ENCODE results near the gene KCTD11.
"Not testable (repeated sequence)": the region's sequence is repeated elsewhere in the genome, so short reads cannot be mapped to it uniquely, and the experiment has no call there.

The KCTD11 gene

DNA sequence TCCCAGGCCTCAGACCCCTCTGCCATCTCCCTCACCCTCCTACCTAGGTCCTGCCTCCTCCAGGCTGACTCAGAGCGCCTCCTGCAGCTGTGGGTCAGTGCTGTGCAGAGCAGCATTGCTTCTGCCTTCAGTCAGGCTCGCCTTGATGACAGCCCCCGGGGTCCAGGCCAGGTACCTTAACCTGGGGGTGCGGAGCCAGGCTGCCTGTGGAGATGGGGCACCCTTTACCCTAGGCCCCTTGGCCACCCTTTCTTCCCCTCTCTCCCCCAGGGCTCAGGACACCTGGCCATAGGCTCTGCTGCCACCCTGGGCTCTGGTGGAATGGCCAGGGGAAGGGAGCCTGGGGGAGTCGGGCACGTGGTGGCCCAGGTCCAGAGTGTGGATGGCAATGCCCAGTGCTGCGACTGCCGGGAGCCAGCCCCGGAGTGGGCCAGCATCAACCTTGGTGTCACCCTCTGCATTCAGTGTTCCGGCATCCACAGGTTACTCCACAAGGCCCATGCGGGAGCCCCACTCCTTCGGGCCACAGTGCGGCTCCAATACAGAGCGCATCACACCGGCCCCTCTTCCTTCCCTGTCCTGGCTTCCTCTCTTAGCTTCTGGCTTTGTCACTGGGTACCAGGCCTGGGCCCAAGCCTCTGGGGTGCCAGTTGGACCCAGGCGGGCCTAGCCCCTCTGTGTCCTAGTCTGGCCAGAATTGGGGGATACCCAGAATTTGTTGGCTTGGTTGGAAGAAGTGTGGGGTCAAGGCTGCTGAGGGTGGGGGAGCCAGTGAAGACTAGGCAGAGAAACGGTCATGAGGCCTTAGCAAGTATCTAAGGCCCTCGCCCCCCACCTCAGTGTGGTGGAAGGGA lies 5.0 kb upstream of the KCTD11 start:
- no peak for TF ChIP-seq ZNF274 (IDR thresholded peaks at IDR 0.05; ENCODE audit: low read depth, low read length)
- H3K4me3 ChIP-seq (ENCODE audit: low read length), result no peak overlapping the region

DNA sequence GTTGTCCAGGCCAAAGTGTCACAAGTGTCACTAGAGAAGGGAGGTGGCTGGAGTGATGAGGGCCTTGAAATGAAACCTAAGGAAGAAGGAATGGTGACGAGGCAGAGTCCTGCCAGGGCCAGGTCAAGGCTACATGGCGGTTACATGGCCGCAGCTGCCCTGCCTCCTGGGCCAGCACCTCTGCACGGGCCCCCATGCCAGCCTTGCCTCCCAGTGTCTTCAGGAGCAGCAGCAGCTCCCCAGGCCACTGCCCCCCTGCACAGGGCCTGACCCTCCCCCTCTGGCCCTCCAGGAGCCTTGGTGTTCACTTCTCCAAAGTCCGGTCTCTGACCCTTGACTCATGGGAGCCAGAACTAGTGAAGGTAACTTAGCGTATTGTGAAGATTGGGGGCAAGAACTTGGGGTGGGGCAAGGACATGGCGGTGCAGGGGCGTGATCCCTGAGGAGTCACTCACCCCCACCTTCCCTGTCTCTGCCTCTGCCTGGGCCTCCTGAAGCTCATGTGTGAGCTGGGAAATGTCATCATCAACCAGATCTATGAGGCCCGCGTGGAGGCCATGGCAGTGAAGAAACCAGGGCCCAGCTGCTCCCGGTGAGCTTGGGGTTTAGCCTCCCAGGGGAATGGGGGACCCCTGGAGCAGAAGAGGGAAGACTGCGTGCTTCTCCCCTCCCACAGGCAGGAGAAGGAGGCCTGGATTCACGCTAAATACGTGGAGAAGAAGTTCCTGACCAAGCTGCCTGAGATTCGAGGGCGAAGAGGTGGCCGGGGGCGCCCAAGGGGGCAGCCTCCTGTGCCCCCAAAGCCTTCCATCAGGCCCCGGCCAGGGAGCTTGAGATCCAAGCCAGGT lies 4.1 kb upstream of the KCTD11 start:
- no peak overlapping the region for H3K4me3 ChIP-seq (ENCODE audit: low read length)
- no peak for TF ChIP-seq ZNF274 (IDR thresholded peaks at IDR 0.05; ENCODE audit: low read depth, low read length)

DNA sequence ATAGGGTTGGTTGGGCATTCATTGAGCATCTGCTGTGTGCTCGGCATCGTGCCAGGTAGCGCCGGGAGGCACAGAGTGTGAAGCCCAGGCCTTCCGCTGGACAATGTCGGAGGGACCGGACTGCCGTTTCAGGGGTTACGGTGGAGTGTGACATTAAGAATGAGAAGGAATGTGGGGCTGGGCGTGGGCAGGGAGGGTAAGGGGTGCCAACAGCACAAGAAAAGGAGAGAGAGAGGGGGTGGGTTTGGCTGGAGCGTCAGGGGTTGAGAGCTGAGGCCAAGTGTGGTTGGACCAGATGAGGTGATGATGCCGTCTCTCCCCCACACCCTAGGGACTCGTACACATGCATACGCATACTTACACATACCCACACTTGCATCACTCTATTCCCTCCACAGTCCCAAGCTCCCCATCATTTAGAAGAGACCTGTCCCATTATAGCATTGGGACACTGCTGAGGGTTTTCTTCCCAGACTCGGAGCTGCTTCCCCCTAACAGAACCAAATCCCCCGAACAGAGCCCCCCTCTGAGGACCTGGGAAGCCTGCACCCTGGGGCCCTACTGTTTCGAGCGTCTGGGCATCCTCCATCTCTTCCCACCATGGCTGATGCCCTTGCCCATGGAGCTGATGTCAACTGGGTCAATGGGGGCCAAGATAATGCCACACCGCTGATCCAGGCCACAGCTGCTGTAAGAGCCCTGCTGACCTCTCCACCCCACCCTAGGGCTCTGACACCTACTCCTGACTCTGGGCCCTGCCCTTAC lies 3.3 kb upstream of the KCTD11 start:
- H3K4me3 ChIP-seq (ENCODE audit: low read length), result no peak overlapping the region
- TF ChIP-seq ZNF274 (IDR thresholded peaks at IDR 0.05; ENCODE audit: low read depth, low read length), result no peak

DNA sequence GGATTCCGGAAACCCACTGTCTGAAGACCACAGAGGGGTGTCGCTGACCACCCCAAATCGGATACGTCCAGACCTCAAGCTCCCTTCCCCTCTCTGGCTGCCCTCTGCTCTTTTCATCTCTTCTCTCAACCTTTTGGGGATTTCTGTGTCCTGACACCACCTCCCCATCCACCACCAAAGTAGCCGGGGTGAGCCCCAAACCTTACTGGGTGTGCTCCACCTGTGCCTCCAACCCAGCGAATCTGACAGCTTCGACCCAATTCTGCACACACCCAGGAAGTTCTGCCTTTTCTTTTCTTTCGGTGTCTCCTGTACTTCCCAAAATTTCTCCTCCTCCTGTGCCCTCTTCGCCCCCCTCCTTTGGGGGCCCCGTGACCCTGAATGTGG lies 534 bp downstream of the KCTD11 start:
- TF ChIP-seq ZNF274 (IDR thresholded peaks at IDR 0.05; ENCODE audit: low read depth, low read length), result no peak
- peak overlapping the region; percentile 77 for H3K4me3 ChIP-seq (ENCODE audit: low read length)

DNA sequence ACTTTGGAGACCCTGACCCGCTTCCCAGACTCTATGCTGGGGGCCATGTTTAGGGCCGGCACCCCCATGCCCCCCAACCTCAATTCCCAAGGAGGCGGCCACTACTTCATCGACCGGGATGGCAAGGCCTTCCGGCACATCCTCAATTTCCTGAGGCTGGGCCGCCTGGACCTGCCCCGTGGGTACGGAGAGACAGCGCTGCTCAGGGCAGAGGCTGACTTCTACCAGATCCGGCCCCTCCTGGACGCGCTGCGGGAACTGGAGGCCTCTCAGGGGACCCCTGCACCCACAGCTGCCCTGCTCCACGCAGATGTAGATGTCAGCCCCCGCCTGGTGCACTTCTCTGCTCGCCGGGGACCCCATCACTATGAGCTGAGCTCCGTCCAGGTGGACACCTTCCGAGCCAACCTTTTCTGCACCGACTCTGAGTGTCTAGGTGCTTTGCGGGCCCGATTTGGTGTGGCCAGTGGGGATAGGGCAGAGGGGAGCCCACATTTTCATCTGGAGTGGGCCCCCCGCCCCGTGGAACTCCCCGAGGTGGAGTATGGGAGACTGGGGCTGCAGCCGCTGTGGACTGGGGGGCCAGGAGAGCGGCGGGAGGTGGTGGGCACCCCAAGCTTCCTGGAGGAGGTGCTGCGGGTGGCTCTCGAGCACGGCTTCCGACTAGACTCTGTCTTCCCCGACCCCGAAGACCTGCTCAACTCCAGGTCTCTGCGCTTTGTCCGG lies 1.1 kb downstream of the KCTD11 start:
- no peak for TF ChIP-seq ZNF274 (IDR thresholded peaks at IDR 0.05; ENCODE audit: low read depth, low read length)
- no peak overlapping the region; the same call in 1 of the 2 replicates for H3K4me3 ChIP-seq (ENCODE audit: low read length)

DNA sequence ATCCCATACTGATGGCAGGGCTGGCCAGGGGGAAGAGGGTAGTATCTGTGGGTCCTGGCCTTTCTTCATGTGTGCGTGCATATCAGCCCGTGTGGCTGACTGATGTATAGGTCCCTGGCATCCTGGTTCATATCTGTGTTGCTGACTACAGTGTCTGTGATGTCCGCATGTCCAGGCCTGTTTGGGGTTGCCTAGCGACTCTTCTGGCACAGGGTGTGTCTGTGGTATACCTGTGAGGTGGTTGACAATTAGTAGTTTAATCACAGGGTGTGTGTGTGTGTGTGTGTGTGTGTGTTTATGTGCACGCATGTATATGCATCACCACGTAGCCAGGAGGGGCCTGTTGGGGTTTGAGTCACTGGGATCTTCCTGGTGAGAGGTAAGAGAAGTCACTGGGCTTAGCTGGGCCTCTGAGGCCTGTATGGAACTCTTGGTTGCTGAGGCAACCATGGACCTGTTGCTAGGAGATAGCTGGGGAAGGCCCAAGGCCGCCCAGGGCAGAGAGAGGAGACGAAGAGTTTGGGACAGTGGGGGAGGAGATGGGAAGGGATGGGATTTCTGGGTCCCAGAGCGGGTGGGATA lies 2.4 kb downstream of the KCTD11 start:
- H3K4me3 ChIP-seq (ENCODE audit: low read length), result no peak overlapping the region
- no peak for TF ChIP-seq ZNF274 (IDR thresholded peaks at IDR 0.05; ENCODE audit: low read depth, low read length)

DNA sequence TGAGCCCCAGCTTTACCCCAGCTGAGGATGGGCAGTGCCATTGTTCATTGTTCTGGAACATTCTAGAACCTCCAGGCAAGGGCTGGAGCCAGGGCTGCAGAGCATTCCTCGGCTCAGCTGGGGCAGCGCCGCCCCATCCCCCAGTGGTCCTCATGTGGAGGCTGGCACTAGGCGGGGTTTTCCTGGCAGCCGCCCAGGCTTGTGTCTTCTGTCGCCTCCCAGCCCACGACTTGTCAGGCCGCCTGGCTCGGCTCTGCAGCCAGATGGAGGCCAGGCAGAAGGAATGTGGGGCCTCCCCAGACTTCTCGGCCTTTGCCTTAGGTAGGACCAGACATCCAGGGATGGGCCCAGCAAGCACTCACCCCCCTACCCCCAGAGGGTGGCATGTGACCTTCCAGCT lies 3.1 kb downstream of the KCTD11 start, which contains the start of gene TMEM95:
TMEM95 (plus strand) TSS at position 104 of the 400 bp plus-strand sequence; CDS start at position 153, 49 bp downstream.
- no peak for TF ChIP-seq ZNF274 (IDR thresholded peaks at IDR 0.05; ENCODE audit: low read depth, low read length)
- no peak within 1 kb of the TSS for H3K4me3 ChIP-seq (ENCODE audit: low read length)

DNA sequence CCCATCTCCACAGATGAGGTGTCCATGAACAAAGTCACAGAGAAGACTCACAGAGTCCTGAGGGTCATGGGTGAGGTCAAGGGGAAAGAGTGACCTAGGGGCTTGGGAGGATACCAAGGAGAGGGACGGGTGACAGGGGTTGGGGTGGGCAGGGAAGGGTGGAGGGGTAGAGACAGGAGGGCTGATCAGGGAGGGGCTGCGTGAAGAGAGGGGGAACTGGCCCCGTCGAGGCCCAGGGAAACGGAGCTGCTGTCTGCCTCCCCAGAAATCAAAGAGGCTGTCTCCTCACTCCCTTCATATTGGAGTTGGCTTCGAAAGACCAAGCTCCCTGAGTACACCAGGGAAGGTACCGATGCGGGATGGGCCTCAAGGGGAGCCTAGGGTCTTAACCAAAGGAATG lies 3.6 kb downstream of the KCTD11 start:
- H3K4me3 ChIP-seq (ENCODE audit: low read length), result no peak overlapping the region
- no peak for TF ChIP-seq ZNF274 (IDR thresholded peaks at IDR 0.05; ENCODE audit: low read depth, low read length)

DNA sequence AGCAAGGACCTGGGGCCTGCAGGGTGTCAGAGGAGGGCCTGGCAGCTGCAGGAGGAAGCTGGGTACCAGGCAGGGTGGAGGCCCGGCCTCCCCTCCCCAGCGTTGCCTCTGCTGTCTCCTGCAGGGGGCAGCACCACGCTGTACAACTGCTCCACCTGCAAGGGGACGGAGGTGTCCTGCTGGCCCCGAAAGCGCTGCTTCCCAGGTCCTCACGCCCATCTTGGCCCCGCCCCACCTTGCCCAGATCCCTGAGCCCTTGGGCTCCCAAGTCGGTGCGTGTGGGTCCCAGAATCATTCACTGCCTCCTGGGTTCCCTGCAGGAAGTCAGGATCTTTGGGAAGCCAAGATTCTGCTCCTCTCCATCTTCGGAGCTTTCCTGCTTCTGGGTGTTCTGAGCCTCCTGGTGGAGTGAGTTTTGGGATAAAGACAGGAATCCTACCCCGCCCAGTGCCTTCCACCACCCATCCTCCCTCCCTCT lies 4.1 kb downstream of the KCTD11 start:
- H3K4me3 ChIP-seq (ENCODE audit: low read length), result no peak overlapping the region
- no peak for TF ChIP-seq ZNF274 (IDR thresholded peaks at IDR 0.05; ENCODE audit: low read depth, low read length)

DNA sequence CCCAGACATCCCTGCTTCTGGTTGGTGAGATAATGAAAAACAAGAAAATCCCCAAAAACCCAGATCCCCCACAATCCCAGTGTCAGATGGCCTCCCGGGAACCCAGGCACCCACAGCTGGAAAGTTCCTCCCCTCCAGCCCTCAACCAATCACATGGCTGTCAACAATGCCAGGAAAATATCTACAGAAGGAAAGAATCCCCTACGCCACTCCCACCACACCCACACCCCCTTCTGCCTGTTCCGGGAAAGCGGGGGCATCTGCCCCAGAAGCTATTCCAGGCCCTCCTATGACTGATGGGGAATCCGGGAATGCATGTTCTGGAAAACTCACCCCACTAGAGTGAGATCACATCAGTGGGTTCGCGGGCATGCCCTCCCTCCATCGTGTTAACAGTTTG lies 4.8 kb downstream of the KCTD11 start:
- no peak for TF ChIP-seq ZNF274 (IDR thresholded peaks at IDR 0.05; ENCODE audit: low read depth, low read length)
- H3K4me3 ChIP-seq (ENCODE audit: low read length), result no peak overlapping the region

DNA sequence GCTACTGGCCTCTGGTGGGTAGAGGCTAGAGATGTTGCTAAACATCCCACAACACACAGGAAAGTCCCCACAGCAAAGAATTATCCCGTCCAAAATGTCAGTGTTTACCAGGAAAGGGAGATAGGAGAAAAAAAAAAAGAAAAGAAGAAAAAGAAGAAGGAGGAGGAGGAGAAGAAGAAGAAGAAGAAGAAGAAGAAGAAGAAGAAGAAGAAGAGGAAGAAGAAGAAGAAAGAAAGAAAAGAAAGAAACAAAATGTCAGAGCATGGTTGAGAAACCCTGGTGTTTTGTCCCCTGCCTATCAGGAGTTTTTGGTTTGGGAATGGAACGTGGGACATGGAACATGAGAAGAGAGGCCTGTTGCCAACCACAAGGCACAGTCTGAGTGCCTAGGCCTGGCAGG lies 5.4 kb downstream of the KCTD11 start:
- TF ChIP-seq ZNF274 (IDR thresholded peaks at IDR 0.05; ENCODE audit: low read depth, low read length), result no peak
- H3K4me3 ChIP-seq (ENCODE audit: low read length), result no peak overlapping the region

DNA sequence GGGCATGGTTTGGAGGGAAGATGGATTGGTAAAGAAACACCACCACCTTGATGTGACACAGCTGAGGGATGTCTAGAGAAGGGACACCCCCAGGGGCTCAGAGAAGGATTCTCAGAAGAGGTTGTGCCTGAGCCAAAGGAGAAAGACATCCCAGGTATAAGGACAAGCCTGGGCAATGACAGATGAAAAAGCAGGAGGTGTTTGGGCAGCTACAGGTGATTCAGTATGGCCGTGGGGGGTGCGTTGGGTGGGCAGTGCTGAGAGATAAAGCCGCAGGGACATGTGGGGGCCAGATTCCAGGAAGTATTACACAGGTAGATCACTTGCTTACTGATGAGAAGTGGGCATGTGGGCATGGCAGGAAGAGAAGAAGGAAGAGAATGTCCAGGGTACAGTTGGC lies 9.9 kb downstream of the KCTD11 start:
- TF ChIP-seq ZNF274 (IDR thresholded peaks at IDR 0.05; ENCODE audit: low read depth, low read length), result no peak
- H3K4me3 ChIP-seq (ENCODE audit: low read length), result no peak overlapping the region

DNA sequence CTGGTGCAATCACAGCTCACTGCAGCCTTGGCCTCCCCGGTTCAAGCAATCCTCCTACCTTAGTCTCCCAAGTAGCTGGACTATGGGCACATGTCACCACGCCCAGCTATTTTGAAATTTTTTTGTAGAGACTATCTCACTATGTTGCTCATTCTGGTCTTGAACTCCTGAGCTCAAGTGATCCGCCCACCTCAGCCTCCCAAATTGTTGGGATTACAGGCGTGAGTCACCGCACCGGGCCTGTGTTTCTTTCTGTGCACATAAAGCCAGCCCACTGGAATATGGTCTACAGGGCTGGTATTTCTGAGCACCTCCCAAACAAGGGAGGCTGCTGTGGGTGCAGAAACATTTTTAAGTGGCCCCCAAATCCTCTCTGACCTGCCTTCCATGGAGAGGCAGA lies 11.3 kb downstream of the KCTD11 start:
- no peak overlapping the region for H3K4me3 ChIP-seq (ENCODE audit: low read length)
- no peak for TF ChIP-seq ZNF274 (IDR thresholded peaks at IDR 0.05; ENCODE audit: low read depth, low read length)

DNA sequence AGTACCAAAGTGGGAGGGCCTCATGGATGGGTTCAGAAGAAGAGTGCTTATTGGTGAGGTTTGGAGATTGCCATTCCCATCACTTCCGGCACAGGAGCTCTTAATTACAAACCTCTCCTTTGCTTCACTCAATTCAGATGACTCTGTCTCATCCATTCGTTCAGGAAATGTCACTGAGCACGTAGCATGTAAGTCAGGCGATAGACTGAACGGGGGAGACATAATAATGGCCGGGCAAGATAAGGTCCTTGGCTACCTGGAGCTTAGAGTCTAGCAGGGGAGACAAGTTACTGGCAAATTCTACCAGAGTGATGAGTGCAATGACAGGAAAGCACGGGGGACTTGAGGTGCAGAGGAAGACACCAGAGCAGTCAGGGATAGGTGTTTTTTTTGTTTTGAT lies 14.0 kb downstream of the KCTD11 start:
- not testable (repeated sequence) for H3K4me3 ChIP-seq (ENCODE audit: low read length)
